HG02840 (cell line): ENCODE results near the gene MYO9B.

Source experiments
- ATAC-seq: cut with Tn5 transposase; IDR thresholded peaks from one replicate; pipeline ENCODE4 v1.9.1; 2021; ENCODE audit warnings: mild to moderate bottlenecking, moderate library complexity, moderate number of reproducible peaks; ENCODE audit not compliant: unreplicated experiment, low FRiP score

MYO9B gene

DNA sequence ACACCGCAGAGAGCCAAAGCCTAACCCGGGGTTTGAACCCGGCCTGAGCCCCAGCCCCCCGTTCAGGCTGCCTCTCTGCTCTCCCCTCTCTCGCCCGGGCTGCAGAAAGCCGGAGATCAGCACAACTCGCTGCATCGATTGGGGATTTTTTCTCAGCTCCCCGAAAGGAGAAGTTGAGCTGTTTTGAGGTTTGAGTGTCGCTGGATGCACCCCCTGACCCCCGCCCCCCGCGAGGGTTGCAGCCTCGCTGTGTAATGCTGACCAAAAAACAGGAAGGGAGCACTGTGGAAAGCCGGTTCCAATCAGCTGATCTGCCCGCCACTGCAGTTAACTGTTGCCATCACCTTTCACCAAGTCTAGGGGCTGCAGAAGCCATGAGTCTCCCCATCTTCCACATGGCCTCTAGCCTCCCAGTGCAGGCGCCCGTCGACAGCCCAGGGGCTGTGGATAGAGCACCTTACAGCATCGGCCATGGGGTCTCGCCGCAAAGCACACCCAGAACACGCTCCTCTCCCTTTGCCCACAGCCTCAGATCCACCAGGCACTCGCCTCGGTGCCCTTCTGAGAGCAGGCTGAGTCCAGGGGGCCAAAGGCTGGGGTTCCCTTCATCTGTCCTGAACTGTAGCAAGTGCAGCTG lies 34.5 kb downstream of the MYO9B start:
- ATAC-seq = no peak

DNA sequence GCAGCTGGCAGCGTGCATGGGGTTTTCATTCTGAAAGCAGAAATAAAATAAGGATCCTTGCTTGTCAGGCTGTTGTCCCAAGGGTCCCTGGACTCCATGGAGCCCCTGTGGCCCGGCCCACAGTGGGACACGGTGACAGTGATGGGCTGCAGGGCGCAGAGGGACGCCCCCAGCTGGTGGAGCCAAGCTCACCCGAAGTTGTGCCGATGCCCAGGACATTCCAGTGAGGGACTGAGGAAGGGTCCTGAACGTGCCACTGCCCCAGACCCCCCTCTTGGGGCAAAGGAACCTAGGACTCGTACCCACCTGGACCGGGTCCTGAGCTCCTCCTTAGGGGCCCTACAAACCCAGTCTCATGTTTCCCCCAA lies 35.0 kb downstream of the MYO9B start:
- ATAC-seq = no peak

DNA sequence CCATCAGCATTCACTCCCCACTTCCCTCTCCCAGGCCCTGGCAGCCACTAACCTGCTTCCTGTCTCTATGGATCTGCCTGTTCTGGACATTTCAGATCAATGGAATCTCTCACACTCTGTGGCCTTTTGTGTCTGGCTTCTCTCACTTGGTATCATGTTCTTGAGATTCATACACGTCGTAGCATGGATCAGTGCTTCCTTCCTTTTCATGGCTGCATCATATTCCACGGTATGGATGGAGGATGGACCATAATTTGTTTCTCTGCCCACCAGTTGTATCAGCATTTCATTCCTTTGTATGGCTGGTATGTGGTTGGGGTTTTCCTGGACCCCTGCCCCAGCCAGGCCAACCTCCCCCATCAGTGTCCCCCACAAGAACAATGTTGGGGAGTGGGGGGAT lies 36.2 kb downstream of the MYO9B start:
- ATAC-seq = no peak

DNA sequence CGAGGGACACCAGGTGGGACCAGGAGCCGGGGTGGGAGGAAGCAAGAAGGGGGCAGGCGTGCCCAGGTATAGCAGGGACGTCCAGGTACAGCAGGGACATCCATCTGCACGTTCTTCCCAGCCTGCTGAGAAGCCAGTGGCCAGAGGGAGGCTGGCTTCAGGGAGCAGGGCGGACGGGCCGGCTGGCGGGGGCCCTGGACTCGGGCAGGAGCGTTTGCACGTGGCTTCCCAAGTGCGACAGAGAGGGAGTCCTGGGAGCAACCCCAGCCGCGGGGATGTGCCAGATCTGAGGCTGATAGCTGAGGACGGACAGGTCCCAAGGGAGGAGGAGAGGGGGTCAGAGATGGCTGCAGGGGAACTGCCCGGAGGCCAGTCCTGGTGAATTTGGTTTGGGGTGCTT lies 36.7 kb downstream of the MYO9B start:
- ATAC-seq = no peak

DNA sequence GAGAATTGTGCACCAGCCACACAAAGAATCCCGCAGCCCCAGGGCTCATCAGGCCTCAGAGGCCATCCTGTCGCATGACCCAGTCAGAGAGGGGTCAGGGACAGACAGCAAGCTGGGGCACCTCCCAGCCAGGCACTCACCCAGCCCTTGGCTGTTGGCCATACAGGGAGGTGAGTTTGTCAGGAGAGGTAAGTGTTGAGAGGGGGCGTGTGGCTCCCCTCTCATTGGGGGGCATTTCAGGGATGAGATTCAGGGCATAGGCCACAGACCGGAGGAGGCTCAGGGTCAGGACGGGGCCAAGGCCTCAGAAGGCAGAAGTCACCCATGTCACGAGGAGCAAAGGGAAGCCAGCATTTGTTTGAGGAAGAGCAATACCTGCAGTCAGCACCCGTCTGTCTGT lies 37.1 kb downstream of the MYO9B start:
- no peak for ATAC-seq

DNA sequence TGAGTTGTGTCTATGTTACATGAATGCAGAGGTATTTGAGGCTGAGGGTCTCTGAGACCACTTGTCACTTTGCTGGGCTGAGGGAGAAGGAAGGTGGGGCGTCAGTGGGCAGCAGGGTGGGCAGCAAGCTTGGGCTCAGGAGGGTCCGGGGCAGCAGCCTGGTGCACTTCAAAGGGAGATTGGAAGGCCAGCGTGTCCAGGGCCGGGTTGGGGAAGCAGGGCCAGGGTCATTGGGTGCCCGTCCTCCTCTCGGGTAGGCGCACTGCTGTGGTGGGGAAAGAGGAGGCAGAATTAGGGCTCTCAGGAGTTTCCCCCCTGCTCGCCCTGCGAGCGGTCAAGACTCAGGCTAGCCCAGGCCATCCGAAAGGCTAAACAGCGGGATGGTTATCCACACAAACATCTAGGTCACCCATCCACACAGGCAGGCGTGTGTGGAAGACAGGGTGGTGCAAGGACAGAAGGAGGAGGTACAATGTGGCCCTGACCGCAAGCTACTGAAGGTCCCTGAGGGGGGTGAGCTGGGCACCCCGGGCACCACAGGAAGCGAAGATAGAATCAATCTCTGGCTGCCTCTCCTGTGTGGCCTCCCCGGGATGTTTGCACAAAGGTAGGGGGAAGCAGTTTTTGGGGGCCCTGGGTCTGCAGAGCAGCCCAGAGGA lies 37.7 kb downstream of the MYO9B start:
- no peak for ATAC-seq

DNA sequence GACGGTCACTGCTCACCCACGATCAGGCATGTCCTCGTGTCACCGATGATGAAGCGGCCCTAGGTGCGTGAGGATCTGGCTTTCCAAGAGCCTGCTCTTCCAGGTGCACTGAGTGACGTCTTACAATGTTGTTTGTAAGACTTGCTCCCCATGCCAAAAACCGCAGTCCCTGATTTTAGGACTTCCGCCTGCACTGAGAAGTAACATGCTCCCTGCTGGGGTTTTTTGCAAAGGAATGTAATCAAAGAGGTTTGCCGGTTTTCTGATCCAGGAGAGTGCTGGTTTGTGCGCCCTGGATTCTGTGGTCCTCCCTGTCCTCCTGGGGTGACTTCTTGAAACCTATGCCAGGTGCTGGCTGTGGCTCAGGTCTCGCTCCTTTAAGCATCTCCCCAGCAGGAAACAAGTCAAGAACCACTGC lies 38.8 kb downstream of the MYO9B start:
- no peak for ATAC-seq

DNA sequence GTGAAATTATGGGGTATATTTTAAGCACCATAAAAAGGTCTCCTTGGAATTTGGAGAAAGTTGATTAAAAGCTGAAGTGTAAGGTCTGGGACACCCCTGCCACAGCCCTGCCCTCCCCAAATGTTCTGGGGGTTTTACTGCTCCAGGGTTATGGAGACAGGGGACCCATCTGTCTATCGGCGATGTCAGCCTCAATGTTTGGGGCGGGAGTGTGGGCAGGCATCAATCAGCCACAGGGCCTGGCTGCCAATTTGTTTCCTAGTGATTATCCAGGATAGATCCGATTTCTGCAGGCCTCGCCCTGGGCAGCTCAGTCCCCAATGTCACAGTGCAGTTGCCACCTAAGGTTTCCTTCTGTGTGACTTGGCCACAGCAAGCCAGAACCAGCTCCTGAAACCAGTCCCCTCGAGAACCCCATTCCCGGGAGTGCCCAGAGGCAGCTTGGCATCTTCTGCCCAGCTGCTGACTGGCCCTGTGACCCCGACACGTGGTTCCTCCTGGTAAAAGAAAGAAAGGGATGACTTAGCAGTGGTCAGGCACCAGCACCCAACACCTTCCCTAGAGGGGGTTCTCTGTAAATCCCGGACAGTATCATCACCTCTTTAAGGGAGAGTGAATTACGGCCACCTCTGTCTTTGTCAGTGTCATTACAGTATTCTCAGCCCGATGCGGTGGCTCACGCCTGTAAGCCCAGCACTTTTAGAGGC lies 41.6 kb downstream of the MYO9B start:
- ATAC-seq = no peak

DNA sequence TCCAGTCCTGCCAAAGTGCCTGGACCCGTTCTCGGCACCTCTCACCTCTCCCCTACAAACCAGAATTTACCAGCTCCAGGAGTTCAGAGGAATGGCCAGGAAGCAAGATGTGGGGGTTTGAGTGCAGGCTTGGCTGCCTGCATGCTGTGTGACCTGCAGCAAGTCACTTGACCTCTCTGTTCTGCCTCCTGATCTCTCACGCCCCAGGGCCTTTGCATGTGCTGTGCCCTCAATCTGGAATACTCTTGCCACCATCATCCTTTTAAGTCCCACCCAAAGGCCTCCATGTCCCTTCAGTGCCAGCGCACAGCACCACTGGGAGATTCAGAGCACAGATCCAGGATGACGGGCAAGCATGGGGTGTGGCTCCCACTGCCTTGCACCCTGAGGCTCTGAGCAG lies 43.4 kb downstream of the MYO9B start:
- ATAC-seq = no peak

DNA sequence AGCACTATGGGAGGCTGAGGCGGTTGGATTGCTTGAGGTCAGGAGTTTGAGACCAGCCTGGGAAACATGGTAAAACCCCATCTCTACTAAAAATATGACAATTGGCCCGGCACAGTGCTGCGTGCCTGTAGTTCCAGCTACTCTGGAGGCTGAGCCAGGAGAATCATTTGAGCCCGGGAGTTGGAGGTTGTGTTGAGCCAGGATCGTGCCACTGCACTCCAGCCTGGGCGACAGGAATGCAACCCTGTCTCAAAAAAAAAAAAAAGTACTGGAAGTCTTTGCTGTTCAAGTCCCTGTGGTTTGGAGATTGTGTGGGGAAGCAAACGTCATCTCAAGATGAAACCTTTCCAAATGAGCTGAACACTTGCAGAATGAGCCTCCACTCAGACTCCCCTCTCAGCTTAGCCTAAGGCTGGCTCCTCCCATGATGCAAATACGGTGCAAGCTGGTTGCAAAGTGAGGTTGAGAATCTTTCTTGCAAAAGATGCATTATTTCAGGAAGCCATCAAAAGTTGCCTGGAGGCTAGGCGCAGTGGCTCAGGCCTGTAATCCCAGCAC lies 46.2 kb downstream of the MYO9B start:
- no peak for ATAC-seq

DNA sequence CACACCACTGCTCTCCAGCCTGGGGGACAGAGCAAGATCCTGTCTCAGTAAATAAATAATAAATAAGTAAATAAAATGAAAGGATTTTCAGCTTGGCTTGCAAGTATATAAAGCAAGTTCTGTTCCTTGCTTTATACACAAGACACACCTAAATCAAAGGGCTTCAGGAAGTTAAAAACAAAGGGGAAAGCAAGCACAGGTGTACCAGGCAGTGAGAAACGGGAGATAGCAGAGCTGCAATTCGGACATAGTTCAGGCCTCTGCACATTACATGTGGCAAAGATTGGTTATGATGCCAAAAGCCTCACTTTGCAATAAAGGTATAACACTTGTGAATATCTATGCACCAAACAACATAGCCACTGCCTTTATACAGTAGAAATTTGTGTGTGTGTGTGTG lies 47.5 kb downstream of the MYO9B start:
- no peak for ATAC-seq

DNA sequence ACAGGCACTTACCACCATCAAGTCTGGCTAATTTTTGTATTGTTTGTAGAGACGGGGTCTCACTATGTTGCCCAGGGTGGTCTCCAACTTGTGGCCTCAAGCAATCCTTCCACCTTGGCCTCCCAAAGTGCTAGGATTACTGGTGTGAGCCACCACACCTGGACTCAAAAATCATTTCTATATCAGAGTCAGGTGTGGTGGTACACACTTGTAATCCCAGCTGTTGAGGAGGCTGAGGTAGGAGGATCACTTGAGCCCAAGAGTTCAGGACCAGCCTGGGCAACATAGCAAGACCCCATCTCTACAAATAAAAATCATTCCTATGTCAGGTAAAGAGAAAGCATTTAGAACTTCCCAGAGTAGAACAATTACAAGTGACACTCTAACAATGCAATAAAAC lies 48.4 kb downstream of the MYO9B start:
- ATAC-seq = no peak

DNA sequence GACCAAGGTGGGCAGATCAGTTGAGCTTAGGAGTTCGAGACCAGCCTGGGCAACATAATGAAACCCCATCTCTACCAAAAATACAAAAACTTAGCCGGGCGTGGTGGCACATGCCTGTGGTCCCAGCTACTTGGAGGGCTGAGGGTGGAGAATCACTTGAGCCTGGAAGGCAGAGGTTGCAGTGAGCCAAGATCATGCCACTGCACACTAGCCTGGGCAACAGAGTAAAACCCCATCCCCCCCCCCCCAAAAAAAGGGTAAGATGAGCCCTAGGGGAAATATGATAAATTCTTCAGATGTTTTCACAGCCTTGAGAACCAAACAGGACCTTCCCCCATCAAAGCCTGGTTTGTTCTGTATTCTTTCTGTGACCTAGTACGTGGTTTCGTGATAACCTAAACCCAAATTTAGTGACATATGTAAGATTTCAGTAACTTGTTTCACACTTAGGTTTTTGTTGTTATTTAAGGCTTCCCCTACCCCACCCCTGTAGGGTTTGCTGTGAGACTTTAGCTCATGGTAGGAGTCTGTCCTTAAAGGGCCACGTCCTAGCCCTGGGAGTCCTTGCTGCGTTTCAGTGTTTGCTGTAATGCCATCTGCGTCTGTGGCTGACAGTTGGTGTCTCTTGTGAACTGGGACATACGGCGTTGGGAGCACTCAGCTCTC lies 49.6 kb downstream of the MYO9B start:
- peak; percentile 46 for ATAC-seq

DNA sequence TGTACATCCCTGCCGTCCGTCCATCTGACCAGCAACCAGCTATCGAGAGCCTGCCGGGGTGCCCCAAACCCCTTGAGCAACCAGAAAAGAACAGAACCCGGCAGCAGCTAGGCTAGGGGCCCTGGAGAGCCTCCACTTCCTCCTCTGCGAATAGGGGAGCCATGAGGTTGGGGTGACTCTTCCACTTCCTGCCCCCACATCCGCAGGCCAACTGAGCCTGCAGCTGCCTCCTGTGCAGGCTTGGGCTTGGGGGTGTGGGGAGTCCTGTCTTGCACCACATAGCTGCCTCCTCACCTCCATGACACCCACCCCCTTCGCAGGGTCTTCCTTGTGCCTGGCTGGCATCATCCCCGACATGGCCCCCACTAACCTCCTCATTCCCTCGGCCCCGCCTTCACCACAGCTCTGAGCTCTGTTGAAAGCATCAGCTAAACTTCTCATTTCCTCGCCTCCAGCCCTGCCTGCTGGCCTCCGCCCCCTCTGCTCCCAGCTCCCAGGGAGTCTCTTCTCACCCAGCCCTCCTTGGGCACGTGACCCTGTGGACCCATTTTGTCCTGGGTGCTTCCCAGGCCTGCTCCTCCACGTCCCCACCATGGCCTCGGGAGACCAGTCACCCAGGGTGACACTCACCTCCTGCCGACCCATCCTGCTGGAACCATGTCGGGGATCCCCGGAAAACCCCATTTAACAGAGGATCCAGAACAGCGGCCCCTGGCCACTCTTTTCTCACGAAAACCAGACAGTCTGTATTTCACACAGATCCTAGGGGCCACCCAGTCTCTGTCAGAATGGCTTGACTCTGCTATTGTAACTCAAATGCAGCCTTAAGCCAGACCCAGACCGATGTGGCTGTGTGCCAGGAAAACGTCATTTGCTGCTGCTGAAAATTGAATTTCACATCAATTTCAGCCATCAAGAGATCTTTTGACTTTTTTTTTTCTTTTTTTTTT lies 50.4 kb downstream of the MYO9B start:
- peak; percentile 49 for ATAC-seq

DNA sequence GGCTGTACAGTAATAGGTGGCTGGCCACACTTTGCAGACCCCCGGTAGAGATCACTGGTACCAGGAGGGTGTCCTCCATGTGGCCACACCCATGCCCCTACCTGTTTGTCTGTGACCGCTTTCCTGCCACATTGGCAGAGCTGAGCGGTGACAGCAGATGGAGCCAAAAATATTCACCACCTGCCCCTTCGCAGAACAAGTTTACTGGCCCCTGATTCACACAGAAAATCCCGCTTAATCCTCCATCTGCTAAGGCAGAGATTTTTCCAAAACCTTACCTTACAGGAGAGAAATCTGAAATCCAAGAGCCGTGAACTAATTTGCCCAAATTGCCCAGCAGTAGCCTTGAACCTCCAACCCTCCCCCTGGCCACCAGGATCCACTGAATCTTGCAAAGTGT lies 52.1 kb downstream of the MYO9B start:
- no peak for ATAC-seq

DNA sequence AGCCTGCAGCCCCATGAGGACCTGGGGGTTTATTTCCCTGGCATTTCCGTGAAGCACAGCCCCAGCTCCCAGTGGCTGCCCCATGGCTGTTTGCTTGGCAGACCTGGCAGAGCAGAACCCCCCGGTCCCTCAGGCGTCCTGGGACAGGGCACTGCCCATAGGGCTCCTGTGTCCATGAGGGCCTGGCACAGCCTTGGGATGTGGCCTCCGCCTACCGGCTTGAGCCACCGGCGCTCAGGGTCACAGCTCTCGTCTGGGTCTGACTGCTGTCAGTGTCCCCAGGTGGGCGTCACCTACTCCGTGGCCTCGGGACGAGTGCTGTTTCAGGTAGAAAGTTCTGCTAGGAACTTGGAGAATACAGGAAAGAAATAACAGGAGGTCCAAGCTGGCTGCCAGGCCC lies 52.8 kb downstream of the MYO9B start:
- no peak for ATAC-seq

DNA sequence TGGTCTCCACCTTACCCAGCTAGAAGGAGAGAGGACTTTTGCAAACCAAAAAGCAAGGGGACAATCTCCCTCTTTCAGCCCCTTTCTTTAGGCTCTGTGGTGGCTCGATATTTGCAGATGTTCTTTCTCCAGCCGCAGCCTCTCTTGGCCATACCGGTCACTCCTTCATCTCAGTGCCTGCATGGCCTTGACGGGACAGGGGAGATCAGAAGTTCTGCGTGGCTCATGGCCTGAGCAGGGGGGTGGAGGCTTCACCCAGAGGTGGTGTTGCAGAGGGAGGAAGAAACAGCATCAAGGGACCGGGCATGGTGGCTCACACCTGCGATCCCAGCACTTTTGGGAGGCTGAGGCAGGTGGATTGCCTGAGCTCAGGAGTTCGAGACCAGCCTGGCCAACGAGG lies 53.2 kb downstream of the MYO9B start:
- no peak for ATAC-seq

DNA sequence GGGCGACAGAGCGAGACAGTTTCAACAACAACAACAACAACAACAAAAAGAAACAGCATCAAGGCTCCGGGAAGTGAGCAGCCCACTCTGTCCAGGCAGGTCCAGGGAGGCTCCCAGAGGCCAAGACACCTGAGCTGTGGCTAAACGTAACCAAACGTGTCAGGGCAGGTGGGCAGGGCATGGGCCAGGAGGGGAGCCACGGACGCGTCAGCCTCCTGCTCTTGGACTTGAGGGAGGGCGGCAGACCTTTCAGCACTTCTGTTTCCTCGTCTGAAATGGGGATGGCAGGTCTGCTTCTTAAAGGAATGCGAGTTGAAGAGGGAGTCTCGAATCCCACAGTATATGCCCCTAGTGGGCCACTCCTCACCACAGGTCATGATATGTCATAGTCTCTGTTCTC lies 53.8 kb downstream of the MYO9B start:
- no peak for ATAC-seq

DNA sequence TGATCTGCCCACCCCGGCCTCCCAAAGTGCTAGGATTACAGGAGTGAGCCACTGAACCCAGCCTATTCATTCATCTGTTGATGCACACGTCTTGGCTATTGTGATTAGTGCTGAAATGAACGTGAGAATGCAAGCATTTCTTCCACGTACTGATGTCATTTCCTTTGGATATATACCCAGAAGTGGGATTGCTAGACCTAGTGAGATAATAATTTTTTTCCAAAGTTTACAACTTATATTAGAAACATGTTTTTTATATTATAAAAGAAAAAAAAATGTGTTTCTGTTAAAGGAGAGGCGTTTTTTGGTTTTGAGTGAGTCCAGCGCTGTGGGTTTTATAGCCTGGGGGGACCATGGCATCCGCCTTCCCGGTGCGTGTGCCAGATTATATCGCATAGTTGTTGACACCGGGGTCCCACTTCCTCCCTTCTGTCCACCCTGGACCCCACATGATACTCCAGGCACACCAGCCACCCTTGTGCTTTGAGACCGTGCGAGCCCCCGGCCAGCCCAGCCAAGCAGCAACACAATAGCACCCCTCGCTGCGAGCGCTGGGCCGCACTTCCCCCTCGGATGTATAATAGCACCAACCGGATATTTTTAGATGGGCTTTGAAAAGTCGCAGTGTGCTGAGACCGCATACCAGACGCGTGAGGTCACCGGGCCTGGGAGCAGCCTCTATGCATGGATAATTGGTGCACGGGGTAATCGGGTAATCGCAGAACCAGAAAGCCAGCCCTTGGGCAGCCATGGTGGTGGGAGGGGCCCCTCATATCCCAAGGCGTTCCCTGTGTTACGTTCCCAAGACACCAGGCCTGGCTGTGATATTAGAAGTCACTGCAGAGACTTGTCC lies 59.6 kb downstream of the MYO9B start:
- peak; percentile 59 for ATAC-seq
